Vagina (tissue), 2 donors: ENCODE measurements around the gene H19. TPM values are rescaled to one million over a fixed set of nuclear protein-coding genes. Genes with fewer than 3 reads are reported as not detected.

Experiments
- DNase-seq, 2 donors: peaks; one replicate each; pipeline ENCODE4 v3.0.0-alpha.2; 2017; ENCODE audit errors: extremely low spot score in 2 of 2
- H3K27ac ChIP-seq: fragments of 200-600 bp; sonication (generic); one replicate; pipeline ENCODE4 v1.5.1; 2019
- H3K27me3 ChIP-seq: fragments of 200-600 bp; sonication (generic); one replicate; pipeline ENCODE4 v1.5.1; 2019
- H3K36me3 ChIP-seq, 2 donors: fragments of 200-600 bp; sonication (generic); one replicate each; pipeline ENCODE4 v1.5.1; 2017 to 2019
- H3K4me1 ChIP-seq: fragments of 200-600 bp; sonication (generic); one replicate; pipeline ENCODE4 v1.5.1; 2019
- H3K4me3 ChIP-seq, 2 donors: fragments of 200-600 bp; sonication (generic); 1 replicate in 1 of 2; 2 replicates in 1 of 2; pipeline ENCODE4 v1.5.1; 2016 to 2019
- H3K9me3 ChIP-seq: fragments of 200-600 bp; sonication (generic); one replicate; pipeline ENCODE4 v1.5.1; 2019
- POLR2A ChIP-seq, 2 donors: fragments of 450-650 bp; IDR thresholded peaks; one replicate each; pipeline ENCODE4 v1.6.1; 2017; ENCODE audit warnings: antibody characterized with exemption in 2 of 2, mild to moderate bottlenecking in 2 of 2, moderate library complexity in 2 of 2
- POLR2AphosphoS5 ChIP-seq, 2 donors: sonication (generic); formaldehyde crosslinking; IDR thresholded peaks; one replicate each; pipeline ENCODE4 v1.9.0; 2017; ENCODE audit warnings: antibody characterized with exemption in 2 of 2, mild to moderate bottlenecking in 2 of 2, low read depth in 1 of 2; ENCODE audit not compliant: insufficient read depth in 1 of 2
- intact Hi-C: fragments of 100-400 bp; cut with DNase I; formaldehyde crosslinking; loops from one replicate; pipeline ENCODE4 v1.15.1; 2023
- total RNA-seq: library from RNA; depleted of rRNA; stranded (reverse); fragments of >200 nt; gene quantifications from one replicate; pipeline ENCODE4 v1.2.3, GENCODE V29; 2016
- TF ChIP-seq, protein P1 (sequence below), 3 experiments: fragments of 450-650 bp in 2 of 3; fragments of 200-600 bp in 1 of 3; sonication (generic) in 1 of 3; IDR thresholded peaks; one replicate each; pipeline ENCODE4 v1.5.1; 2017 to 2019; ENCODE audit warnings: antibody characterized with exemption in 3 of 3, mild to moderate bottlenecking in 2 of 3, moderate library complexity in 2 of 3

Gene H19
- total RNA-seq = 252 TPM

DNA sequence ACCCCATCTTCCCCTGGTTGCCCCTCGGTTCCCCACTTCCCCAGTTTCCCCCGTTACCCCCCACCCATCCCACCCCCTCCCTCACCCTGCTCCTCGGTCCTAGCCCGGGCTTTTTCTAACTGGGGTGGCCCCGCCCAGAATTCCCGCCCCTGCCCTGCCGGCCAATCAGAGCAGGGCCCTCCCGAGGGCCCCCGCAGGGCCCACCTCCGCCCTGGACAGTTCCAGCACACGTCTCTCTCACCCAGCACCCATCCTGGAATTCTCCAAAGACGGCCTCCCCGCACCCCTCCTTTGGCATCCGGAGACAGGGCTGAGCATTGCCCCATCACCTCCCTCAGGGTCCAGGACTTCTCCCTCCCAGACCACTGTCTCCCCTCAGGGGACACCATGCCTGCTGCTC is at the start of gene H19:
Gene H19, minus strand, starts transcription at position 88 of the 400 bp plus-strand sequence.
- H3K27me3 ChIP-seq = no peaks in the 10 kb centered on the region
- no peak within 1 kb of the TSS for H3K27ac ChIP-seq
- no peaks in the 10 kb centered on the region for H3K4me1 ChIP-seq
- no peaks in the 10 kb centered on the region for H3K36me3 ChIP-seq
- intact Hi-C loops = no loop called here
- no peaks in the 10 kb centered on the region for H3K9me3 ChIP-seq
- no peak within 1 kb of the TSS for H3K4me3 ChIP-seq
- TF ChIP-seq POLR2A (IDR thresholded peaks at IDR 0.05) (no peak), POLR2AphosphoS5 (IDR thresholded peaks at IDR 0.05; ENCODE audit: insufficient read depth in 1 of 2, low read depth in 1 of 2) (no peak)
- TF ChIP-seq, protein P1, sequence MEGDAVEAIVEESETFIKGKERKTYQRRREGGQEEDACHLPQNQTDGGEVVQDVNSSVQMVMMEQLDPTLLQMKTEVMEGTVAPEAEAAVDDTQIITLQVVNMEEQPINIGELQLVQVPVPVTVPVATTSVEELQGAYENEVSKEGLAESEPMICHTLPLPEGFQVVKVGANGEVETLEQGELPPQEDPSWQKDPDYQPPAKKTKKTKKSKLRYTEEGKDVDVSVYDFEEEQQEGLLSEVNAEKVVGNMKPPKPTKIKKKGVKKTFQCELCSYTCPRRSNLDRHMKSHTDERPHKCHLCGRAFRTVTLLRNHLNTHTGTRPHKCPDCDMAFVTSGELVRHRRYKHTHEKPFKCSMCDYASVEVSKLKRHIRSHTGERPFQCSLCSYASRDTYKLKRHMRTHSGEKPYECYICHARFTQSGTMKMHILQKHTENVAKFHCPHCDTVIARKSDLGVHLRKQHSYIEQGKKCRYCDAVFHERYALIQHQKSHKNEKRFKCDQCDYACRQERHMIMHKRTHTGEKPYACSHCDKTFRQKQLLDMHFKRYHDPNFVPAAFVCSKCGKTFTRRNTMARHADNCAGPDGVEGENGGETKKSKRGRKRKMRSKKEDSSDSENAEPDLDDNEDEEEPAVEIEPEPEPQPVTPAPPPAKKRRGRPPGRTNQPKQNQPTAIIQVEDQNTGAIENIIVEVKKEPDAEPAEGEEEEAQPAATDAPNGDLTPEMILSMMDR (IDR thresholded peaks at IDR 0.05) = no peak
- no peak for DNase-seq

DNA sequence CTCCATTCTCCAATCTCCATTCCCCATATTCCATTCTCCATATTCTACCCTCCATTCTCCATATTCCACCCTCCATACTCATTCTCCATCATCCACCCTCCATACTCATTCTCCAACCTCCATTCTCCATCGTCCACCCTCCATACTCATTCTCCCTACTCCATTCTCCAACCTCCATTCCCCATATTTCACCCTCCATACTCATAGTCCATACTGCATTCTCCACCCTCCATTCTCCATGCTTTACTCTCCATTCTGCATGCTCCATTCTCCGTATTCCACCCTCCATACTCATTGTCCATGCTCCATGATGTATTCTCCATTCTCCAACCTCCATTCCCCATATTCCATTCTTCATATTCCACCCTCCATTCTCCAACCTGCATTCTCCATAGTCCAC is 44.3 kb upstream of the H19 start:
- TF ChIP-seq, protein P1 (IDR thresholded peaks at IDR 0.05) = no peak
- TF ChIP-seq POLR2A (IDR thresholded peaks at IDR 0.05) (no peak), POLR2AphosphoS5 (IDR thresholded peaks at IDR 0.05; ENCODE audit: insufficient read depth in 1 of 2, low read depth in 1 of 2) (no peak)
- Histone ChIP-seq H3K27ac (no peak overlapping the region), H3K27me3 (no peaks in the 10 kb centered on the region), H3K4me1 (no peaks in the 10 kb centered on the region), H3K9me3 (no peaks in the 10 kb centered on the region), H3K36me3 (no peaks in the 10 kb centered on the region), H3K4me3 (no peak overlapping the region)
- intact Hi-C loops = no loop called here
- DNase-seq = no peak

GRCh38 chr11:2041153-2041552 is 43.5 kb upstream of the H19 start:
- H3K27me3 ChIP-seq = no peaks in the 10 kb centered on the region
- H3K4me3 ChIP-seq = no peak overlapping the region
- intact Hi-C loops = no loop called here
- no peak overlapping the region for H3K27ac ChIP-seq
- TF ChIP-seq, protein P1 (IDR thresholded peaks at IDR 0.05) = no peak
- TF ChIP-seq POLR2A (IDR thresholded peaks at IDR 0.05) = no peak
- TF ChIP-seq POLR2AphosphoS5 (IDR thresholded peaks at IDR 0.05; ENCODE audit: insufficient read depth in 1 of 2, low read depth in 1 of 2) = no peak
- no peaks in the 10 kb centered on the region for H3K36me3 ChIP-seq
- H3K4me1 ChIP-seq = no peaks in the 10 kb centered on the region
- no peaks in the 10 kb centered on the region for H3K9me3 ChIP-seq
- no peak for DNase-seq

DNA sequence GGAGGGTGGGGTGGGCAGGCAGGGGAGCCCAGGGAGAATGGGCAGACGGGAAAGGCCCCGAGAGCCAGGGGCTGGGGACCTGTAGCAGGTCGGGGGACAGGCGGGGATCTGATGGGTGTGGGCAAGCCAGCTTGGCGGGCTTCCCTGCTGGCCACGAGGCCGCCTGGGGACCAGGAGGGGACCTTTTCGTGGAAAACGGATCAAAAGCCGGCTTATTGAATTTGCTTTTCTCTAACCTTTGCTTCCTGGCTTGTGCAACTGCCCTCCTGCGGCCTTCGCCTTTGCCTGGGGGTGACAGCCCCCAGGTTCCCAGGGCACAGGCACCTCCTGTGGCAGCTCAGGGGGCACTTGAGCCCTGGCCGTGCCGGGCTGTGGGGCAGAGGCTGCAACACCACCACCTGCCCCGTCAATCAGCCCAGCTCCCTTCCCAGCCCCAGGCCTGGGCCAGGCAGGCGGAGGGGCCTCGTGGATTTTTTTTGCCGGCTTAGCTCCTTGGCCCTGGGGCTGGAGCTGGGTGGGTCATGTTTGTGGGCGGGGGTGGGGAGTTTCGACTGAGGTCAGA is 41.6 kb upstream of the H19 start:
- H3K27ac ChIP-seq = no peak overlapping the region
- TF ChIP-seq POLR2A (IDR thresholded peaks at IDR 0.05) (no peak), POLR2AphosphoS5 (IDR thresholded peaks at IDR 0.05; ENCODE audit: insufficient read depth in 1 of 2, low read depth in 1 of 2) (no peak)
- TF ChIP-seq, protein P1 (IDR thresholded peaks at IDR 0.05) = no peak
- H3K4me1 ChIP-seq = no peaks in the 10 kb centered on the region
- no peak for DNase-seq
- intact Hi-C loops = no loop called here
- H3K36me3 ChIP-seq = no peaks in the 10 kb centered on the region
- no peaks in the 10 kb centered on the region for H3K27me3 ChIP-seq
- H3K9me3 ChIP-seq = no peaks in the 10 kb centered on the region
- no peak overlapping the region for H3K4me3 ChIP-seq

DNA sequence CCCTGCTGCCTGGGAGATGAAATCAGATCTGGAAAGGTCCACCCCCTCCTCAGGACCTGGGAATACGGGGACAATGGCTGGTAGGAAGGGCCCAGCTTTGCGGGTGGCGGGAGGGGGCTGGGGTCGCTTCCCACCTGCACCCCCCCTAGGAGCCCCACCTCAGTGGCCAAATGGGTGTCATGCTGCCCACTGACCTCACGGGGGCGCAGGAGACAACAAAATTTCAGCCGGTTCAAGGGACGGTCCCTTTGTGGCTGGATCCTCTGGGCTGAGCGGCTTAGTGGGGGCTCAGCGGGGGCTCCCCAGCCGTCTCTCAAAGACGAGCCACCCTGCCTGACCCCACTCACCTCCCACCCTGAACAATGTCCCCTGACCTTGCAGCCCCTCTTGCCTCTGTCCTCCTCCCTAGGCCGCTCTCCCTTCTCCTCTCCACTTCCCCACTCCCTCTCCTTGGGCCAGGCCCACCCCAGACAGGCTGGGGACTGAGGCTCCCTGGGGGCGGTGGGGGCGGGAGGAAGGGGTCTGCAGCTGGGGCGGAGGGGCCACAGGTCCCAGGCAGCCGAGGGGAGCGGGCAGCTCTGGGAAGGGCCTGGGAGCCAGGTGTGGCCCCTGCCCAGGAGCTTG is 39.3 kb upstream of the H19 start:
- H3K27ac ChIP-seq = no peak overlapping the region
- DNase-seq = no peak
- intact Hi-C loops = no loop called here

More for the DNA sequence above, 39.3 kb upstream of the H19 start:
- no peak overlapping the region for H3K4me3 ChIP-seq
- TF ChIP-seq, protein P1 (IDR thresholded peaks at IDR 0.05) = no peak
- no peak for TF ChIP-seq POLR2A (IDR thresholded peaks at IDR 0.05)
- TF ChIP-seq POLR2AphosphoS5 (IDR thresholded peaks at IDR 0.05; ENCODE audit: insufficient read depth in 1 of 2, low read depth in 1 of 2) = no peak
- no peaks in the 10 kb centered on the region for H3K27me3 ChIP-seq
- H3K9me3 ChIP-seq = no peaks in the 10 kb centered on the region
- H3K4me1 ChIP-seq = no peaks in the 10 kb centered on the region
- H3K36me3 ChIP-seq = no peaks in the 10 kb centered on the region
